ENCODE results near the gene FGF14. TPM values are rescaled to one million over a fixed set of nuclear protein-coding genes. Genes with fewer than 3 reads are reported as not detected.

The FGF14 gene
- total and polyA plus RNA-seq, 2 donors (not counting 3 experiments of a cell fraction or from before 2014, with no cell fraction given) = not detected

- FAIRE-seq (no peak), DNase-seq (ENCODE audit: low read depth, low spot score) (no peak)
- ChIA-PET POLR2A (no interaction called here), CTCF (no interaction called here)
- no peak overlapping the region for H3K4me3 ChIP-seq (replicated peaks in 1 of 3; ENCODE audit: insufficient read depth in 1 of 3, low read depth in 1 of 3, low read length in 3 of 3)
- no peak for TF ChIP-seq EZH2 (IDR thresholded peaks at IDR 0.05; ENCODE audit: borderline replicate concordance, low read depth, low read length, severe bottlenecking)
- TF ChIP-seq MYC (IDR thresholded peaks at IDR 0.05; ENCODE audit: low read depth, low read length) = no peak
- TF ChIP-seq MAX (IDR thresholded peaks at IDR 0.05; ENCODE audit: insufficient read depth, insufficient read length) = no peak
- no peak for TF ChIP-seq POLR2AphosphoS5 (IDR thresholded peaks at IDR 0.05; ENCODE audit: insufficient read depth, low read depth, low read length)
- TF ChIP-seq GATA2 (IDR thresholded peaks at IDR 0.05; ENCODE audit: insufficient read depth, insufficient read length, low read depth, low read length) = no peak
- no peak for TF ChIP-seq JUN (IDR thresholded peaks at IDR 0.05; ENCODE audit: borderline replicate concordance, insufficient read depth, insufficient read length, low read depth)
- no peak for TF ChIP-seq FOS (IDR thresholded peaks at IDR 0.05; ENCODE audit: borderline replicate concordance, insufficient read depth, low read length)
- TF ChIP-seq POLR2A (IDR thresholded peaks at IDR 0.05; ENCODE audit: low read depth, low read length) = no peak
- TF ChIP-seq CTCF (IDR thresholded peaks at IDR 0.05; ENCODE audit: extremely low read depth in 1 of 2, insufficient read depth in 1 of 2, low read depth in 1 of 2, low read length in 2 of 2) = no peak
- H3K4me2 ChIP-seq (ENCODE audit: insufficient read depth, low read length) = no peak overlapping the region
- no peak overlapping the region for H2AFZ ChIP-seq (ENCODE audit: low read depth, low read length)
- no peaks in the 10 kb centered on the region for H3K9me3 ChIP-seq (replicated peaks; ENCODE audit: control insufficient read depth, insufficient read depth, low read length)
- intact Hi-C loops (cut with micrococcal nuclease) = no loop called here
- H3K27ac ChIP-seq (ENCODE audit: insufficient read depth, low read depth, low read length) = no peak overlapping the region
- no peak overlapping the region for H3K9ac ChIP-seq (replicated peaks; ENCODE audit: extremely low read depth, insufficient read depth, low read length)
- BruUV-seq (replicated peaks) = no TSS peak
- dilution Hi-C loops (cut with MboI; ENCODE audit: extremely low pct_ligation_motif_present, low sequenced_read_pairs) = no loop called here
- H3K4me1 ChIP-seq (ENCODE audit: control insufficient read depth, extremely low read depth, insufficient read depth, low read length) = no peaks in the 10 kb centered on the region
- no peaks in the 10 kb centered on the region for H3K36me3 ChIP-seq (ENCODE audit: control insufficient read depth in 2 of 2, extremely low read depth in 1 of 2, insufficient read depth in 2 of 2, low read length in 2 of 2)
- H4K20me1 ChIP-seq (replicated peaks; ENCODE audit: control insufficient read depth, extremely low read depth, insufficient read depth, low read length) = no peaks in the 10 kb centered on the region
- no peaks in the 10 kb centered on the region for H3K79me2 ChIP-seq (ENCODE audit: control insufficient read depth, insufficient read depth, low read length)
- no peaks in the 10 kb centered on the region for H3K9me1 ChIP-seq (replicated peaks; ENCODE audit: control insufficient read depth, extremely low read depth, insufficient read depth, low read length)
- H3K27me3 ChIP-seq (ENCODE audit: control insufficient read depth in 2 of 2, insufficient read depth in 2 of 2, low read length in 2 of 2) = no peaks in the 10 kb centered on the region
Measured at GRCh38 chr13:102235689-102236088, 166.2 kb downstream of the FGF14 start.
